Psoas muscle (tissue), 8 donors: Measurements from ENCODE around the gene ATE1. TPM values are rescaled to one million over a fixed set of nuclear protein-coding genes. Genes with fewer than 3 reads are reported as not detected.

Source experiments
- ATAC-seq, 4 donors: fragments of 200-7000 bp; cut with Tn5 transposase; one replicate each; pipeline ENCODE4 v1.9.1; 2020; ENCODE audit warnings: moderate library complexity in 3 of 4, mild to moderate bottlenecking in 2 of 4
- DNase-seq, 2 donors: peaks; one replicate each; pipeline ENCODE4 v3.0.0-alpha.2; 2020
- H3K27ac ChIP-seq: fragments of 200-600 bp; one replicate; pipeline ENCODE4 v1.8.0; 2022
- H3K27me3 ChIP-seq, 3 donors: fragments of 200-600 bp in 1 of 3; one replicate each; pipeline versions ENCODE4 v1.6.1 to v1.8.0; 2013 to 2022; ENCODE audit warnings: low read length in 2 of 3, mild to moderate bottlenecking in 2 of 3, moderate library complexity in 1 of 3; ENCODE audit not compliant: insufficient read depth in 3 of 3
- H3K36me3 ChIP-seq, 2 donors: fragments of 200-600 bp in 1 of 2; one replicate each; pipeline versions ENCODE4 v1.6.1 to v1.8.0; 2013 to 2022; ENCODE audit warnings: low read depth in 1 of 2, mild to moderate bottlenecking in 1 of 2, moderate library complexity in 1 of 2; ENCODE audit not compliant: insufficient read depth in 1 of 2
- H3K4me1 ChIP-seq: fragments of 200-600 bp; one replicate; pipeline ENCODE4 v1.8.0; 2022
- H3K4me3 ChIP-seq: fragments of 200-600 bp; one replicate; pipeline ENCODE4 v1.8.0; 2022; ENCODE audit warnings: mild to moderate bottlenecking
- H3K9me3 ChIP-seq: fragments of 200-600 bp; one replicate; pipeline ENCODE4 v1.8.0; 2022
- WGBS, 3 donors: extraction: QIAGEN DNeasy Blood & Tissue Kit; methylation state at CpG; one replicate each; pipeline versions ENCODE4 v1.1.6 to v1.1.7; 2013; 5-methylcytosine and 5-hydroxymethylcytosine counted together
- intact Hi-C, 2 donors: fragments of 100-400 bp; cut with DNase I; formaldehyde crosslinking; loops; one replicate each; pipeline versions ENCODE4 v1.11.0 to v1.14.2; 2022
- polyA plus RNA-seq, 3 donors: library from polyadenylated mRNA; stranded (reverse); fragments of 200-250 nt; gene quantifications; one replicate each; pipeline ENCODE4 v1.2.3, GENCODE V29; 2013
- total RNA-seq, 4 donors: library from RNA; stranded (reverse); fragmentation: NEBNext Ultra II Directional in 2 of 4; extraction: Animal tissue kit (Norgen Biotek cat#: 25700) in 2 of 4; gene quantifications; one replicate each; pipeline versions ENCODE4 v1.2.1 to v1.2.4, GENCODE V29; 2021 to 2023
- TF ChIP-seq, protein P1 (sequence below): fragments of 200-600 bp; IDR thresholded peaks from one replicate; pipeline ENCODE4 v1.8.0; 2022; ENCODE audit warnings: antibody characterized with exemption
- donor health status: healthy with polysubstance abuse.
- donor health status: DM: no; HTN: no; CAD: no; lungs with moderate emphysema.
- donor health status: Bipolar disorder and iron deficiency.
- donor health status: healthy.
- donor health status: DM: yes; HTN: yes; CAD: no.
- donor health status: DM: no; HTN: no; CAD: no.
- donor health status: DM: no; HTN: no; CAD: no.
- donor health status: DM: yes; HTN: yes; CAD: no.

Gene ATE1
- total and polyA plus RNA-seq, 7 donors, result 11.6 to 36.9 (median 28.4) TPM

DNA sequence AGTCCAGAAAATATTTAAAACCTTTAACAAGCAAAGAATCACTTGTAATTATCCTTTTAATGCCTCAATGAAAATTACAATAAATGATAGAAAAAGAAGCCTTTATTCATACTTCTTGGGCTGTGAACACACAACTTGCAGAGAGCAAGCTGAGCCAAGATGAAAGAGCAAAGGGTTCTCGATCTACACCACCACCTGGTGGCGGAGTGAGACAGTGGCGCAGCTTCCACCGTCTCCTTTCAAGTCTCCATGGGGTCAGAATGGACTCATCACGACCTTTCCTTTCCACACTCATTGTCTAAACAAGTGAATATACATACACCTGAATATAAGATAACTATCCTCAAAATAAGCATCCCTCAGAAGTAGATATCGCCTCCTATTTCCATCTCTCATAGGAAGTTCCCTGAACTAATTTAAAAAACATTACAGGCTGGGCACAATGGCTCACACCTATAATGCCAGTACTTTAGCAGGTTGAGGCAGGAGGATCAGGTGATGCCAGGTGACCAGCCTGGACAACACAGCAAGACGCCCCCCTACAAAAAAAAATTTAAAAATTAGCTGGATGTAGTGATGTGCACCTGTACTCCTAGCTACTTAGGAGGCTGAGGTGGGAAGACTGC is 40.7 kb downstream of the ATE1 start:
- H3K4me3 ChIP-seq, result no peak overlapping the region
- no peaks in the 10 kb centered on the region for H3K9me3 ChIP-seq
- intact Hi-C loops, result loop anchor here in 1 of 2 donors (5.0 to 10.0 kb wide), 2 partner anchors 152 to 940 kb away; no protein-coding TSS in a partner anchor
- DNase-seq, result peak in 1 of 2 donors; percentile 41
- H3K27me3 ChIP-seq, result no peaks in the 10 kb centered on the region
- no peak overlapping the region for H3K27ac ChIP-seq
- ATAC-seq, result peak in 3 of 4 donors; percentile 78 to 81 (median 81)
- no peaks in the 10 kb centered on the region for H3K4me1 ChIP-seq
- TF ChIP-seq, protein P1, sequence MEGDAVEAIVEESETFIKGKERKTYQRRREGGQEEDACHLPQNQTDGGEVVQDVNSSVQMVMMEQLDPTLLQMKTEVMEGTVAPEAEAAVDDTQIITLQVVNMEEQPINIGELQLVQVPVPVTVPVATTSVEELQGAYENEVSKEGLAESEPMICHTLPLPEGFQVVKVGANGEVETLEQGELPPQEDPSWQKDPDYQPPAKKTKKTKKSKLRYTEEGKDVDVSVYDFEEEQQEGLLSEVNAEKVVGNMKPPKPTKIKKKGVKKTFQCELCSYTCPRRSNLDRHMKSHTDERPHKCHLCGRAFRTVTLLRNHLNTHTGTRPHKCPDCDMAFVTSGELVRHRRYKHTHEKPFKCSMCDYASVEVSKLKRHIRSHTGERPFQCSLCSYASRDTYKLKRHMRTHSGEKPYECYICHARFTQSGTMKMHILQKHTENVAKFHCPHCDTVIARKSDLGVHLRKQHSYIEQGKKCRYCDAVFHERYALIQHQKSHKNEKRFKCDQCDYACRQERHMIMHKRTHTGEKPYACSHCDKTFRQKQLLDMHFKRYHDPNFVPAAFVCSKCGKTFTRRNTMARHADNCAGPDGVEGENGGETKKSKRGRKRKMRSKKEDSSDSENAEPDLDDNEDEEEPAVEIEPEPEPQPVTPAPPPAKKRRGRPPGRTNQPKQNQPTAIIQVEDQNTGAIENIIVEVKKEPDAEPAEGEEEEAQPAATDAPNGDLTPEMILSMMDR, result peak; percentile 71
- 56 to 60% (median 58%) methylated on average over 7 of the region's 7 CpGs for whole genome bisulfite sequencing, 3 donors
- H3K36me3 ChIP-seq, result peaks cover 0 to 45% of the 10 kb centered on the region in 2 donors

DNA sequence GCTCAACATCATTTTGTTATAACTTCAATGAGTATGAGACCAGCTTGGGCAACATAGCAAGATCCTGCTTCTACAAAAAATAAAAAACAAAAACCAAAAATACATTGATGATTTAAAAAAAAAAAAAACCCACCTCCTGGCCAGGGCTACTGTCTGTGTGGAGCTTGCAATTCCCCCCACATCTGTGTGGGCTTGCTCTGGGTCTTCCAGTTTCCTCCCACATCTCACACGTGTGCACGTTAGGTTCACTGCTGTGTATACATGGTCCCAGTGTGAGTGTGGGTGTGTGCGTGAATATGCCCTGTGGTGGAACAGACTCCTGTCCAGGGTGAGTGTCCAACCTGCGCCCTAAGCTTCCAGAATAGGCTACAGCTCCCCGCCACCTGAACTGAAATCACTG is 41.6 kb downstream of the ATE1 start:
- Histone ChIP-seq H3K27me3 (no peaks in the 10 kb centered on the region), H3K4me3 (no peak overlapping the region), H3K27ac (no peak overlapping the region), H3K36me3 (peaks cover 0 to 51% of the 10 kb centered on the region in 2 donors), H3K4me1 (no peaks in the 10 kb centered on the region), H3K9me3 (no peaks in the 10 kb centered on the region)
- DNase-seq, result no peak
- intact Hi-C loops, result loop anchor here in 1 of 2 donors (5.0 to 10.0 kb wide), 2 partner anchors 151 to 939 kb away; no protein-coding TSS in a partner anchor
- TF ChIP-seq, protein P1, result no peak
- WGBS, 3 donors, result 83 to 94% (median 85%) methylated on average over 5 of the region's 5 CpGs
- ATAC-seq, result no peak

DNA sequence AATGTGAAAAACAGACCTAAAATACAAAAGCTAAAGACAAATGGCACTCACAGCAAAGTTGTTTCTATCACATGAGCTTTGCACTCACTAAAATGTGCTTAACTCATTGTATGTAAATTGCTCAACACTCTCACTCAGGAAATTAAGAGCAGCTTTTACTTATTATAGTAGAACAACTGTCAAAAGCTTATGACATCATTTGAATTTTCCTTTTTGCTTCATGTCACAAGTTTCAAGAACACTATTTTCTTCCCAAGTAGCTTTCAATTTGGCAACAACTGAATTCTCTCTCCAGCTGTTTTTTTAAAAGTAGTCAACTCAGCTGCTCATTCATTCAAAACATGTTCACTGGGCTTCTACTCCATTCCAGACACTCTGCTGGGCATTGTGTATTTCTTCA is 46.9 kb downstream of the ATE1 start:
- H3K27ac ChIP-seq, result no peak overlapping the region
- ATAC-seq, result no peak

DNA sequence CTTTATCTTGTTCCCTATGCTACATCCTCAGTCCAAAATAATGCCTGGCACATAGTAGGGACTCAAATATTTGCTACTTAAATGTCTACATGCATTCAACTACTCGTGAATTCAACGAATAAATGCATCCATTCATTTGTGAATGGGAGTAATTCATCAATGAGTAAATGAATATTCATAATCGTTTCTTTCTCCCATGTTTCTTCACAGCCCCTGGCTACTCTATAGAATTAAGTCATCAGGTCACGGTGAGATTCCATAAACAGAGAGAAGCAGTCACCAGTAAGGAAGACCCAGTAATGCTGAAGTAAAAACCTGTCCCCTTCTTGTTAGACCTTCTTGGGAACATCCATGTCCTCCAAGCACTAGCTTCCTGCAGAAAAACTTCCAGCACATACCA is 48.4 kb downstream of the ATE1 start:
- WGBS, 3 donors, result 93 to 97% (median 94%) methylated on average over 4 of the region's 4 CpGs
- no peak overlapping the region for H3K27ac ChIP-seq
- intact Hi-C loops, result loop anchor here in 1 of 2 donors (2.0 kb wide), 1 partner anchor 15 kb away; no protein-coding TSS in a partner anchor

More for the DNA sequence above, 46.9 kb downstream of the ATE1 start:
- TF ChIP-seq, protein P1, result no peak
- intact Hi-C loops, result loop anchor here in 1 of 2 donors (10.0 kb wide), 1 partner anchor 146 kb away; no protein-coding TSS in a partner anchor
- Histone ChIP-seq H3K4me3 (no peak overlapping the region), H3K27me3 (no peaks in the 10 kb centered on the region), H3K36me3 (peaks cover 3 to 46% of the 10 kb centered on the region in 2 donors), H3K4me1 (no peaks in the 10 kb centered on the region), H3K9me3 (no peaks in the 10 kb centered on the region)
- DNase-seq, result no peak

More for the DNA sequence above, 48.4 kb downstream of the ATE1 start:
- ATAC-seq (no peak), DNase-seq (no peak)
- Histone ChIP-seq H3K36me3 (peaks cover 3 to 42% of the 10 kb centered on the region in 2 donors), H3K4me1 (no peaks in the 10 kb centered on the region), H3K27me3 (no peaks in the 10 kb centered on the region), H3K9me3 (no peaks in the 10 kb centered on the region), H3K4me3 (no peak overlapping the region)
- TF ChIP-seq, protein P1, result no peak
